HS-27A (cell line): ENCODE data around the gene KLHDC7B.

Experiments used
- DNase-seq: peaks from one replicate; pipeline ENCODE4 v3.0.0-alpha.2; 2012; ENCODE audit warnings: low read depth, missing footprints

KLHDC7B gene

GRCh38 chr22:50573491-50574382 lies 28.0 kb downstream of the KLHDC7B start:
- DNase-seq: no peak

- DNase-seq: no peak
Measured at GRCh38 chr22:50574383-50574755, 28.7 kb downstream of the KLHDC7B start.

GRCh38 chr22:50575426-50575941 lies 29.8 kb downstream of the KLHDC7B start:
- no peak for DNase-seq

- no peak for DNase-seq
Measured at GRCh38 chr22:50576070-50576469, 30.4 kb downstream of the KLHDC7B start.

- no peak for DNase-seq
Measured at GRCh38 chr22:50576806-50577696, 31.4 kb downstream of the KLHDC7B start.

- DNase-seq: no peak
Measured at GRCh38 chr22:50577697-50577986, 31.9 kb downstream of the KLHDC7B start.

- no peak for DNase-seq
Measured at GRCh38 chr22:50577987-50578775, 32.5 kb downstream of the KLHDC7B start, which contains the start of gene CPT1B. Gene CPT1B (minus strand): TSS chr22:50578427. CDS start chr22:50577915, 512 bp downstream.

- no peak for DNase-seq
Measured at GRCh38 chr22:50578776-50579310, 33.1 kb downstream of the KLHDC7B start.

GRCh38 chr22:50579752-50580151 lies 34.1 kb downstream of the KLHDC7B start:
- no peak for DNase-seq

- no peak for DNase-seq
Measured at GRCh38 chr22:50581031-50581949, 35.6 kb downstream of the KLHDC7B start.

GRCh38 chr22:50581950-50582492 lies 36.3 kb downstream of the KLHDC7B start:
- no peak for DNase-seq

- DNase-seq: peak; percentile 90
Measured at GRCh38 chr22:50582493-50583293, 37.0 kb downstream of the KLHDC7B start, which contains the start of gene CHKB. Gene CHKB (minus strand): TSS chr22:50582849. CDS start chr22:50582781, 68 bp downstream.

- DNase-seq: no peak
Measured at GRCh38 chr22:50583294-50583861, 37.7 kb downstream of the KLHDC7B start.

- DNase-seq: no peak
Measured at GRCh38 chr22:50584106-50585096, 38.7 kb downstream of the KLHDC7B start.

- DNase-seq: no peak
Measured at GRCh38 chr22:50585238-50585637, 39.5 kb downstream of the KLHDC7B start.

GRCh38 chr22:50585781-50586180 lies 40.1 kb downstream of the KLHDC7B start:
- no peak for DNase-seq

- no peak for DNase-seq
Measured at GRCh38 chr22:50586416-50586815, 40.7 kb downstream of the KLHDC7B start.

- DNase-seq: no peak
Measured at GRCh38 chr22:50587407-50587806, 41.7 kb downstream of the KLHDC7B start.
